Heart left ventricle (tissue), 16 donors: Measurements from ENCODE around the gene ASF1B. TPM values are rescaled to one million over a fixed set of nuclear protein-coding genes. Genes with fewer than 3 reads are reported as not detected.

Source experiments
- ATAC-seq, 4 donors: fragments of 200-7000 bp; cut with Tn5 transposase; one replicate each; pipeline ENCODE4 v1.9.1; 2020 to 2022; ENCODE audit warnings: moderate library complexity in 4 of 4, mild to moderate bottlenecking in 3 of 4, moderate number of reproducible peaks in 1 of 4
- DNase-seq, 5 donors: peaks; one replicate each; pipeline ENCODE4 v3.0.0-alpha.2; 2020
- H3K27ac ChIP-seq, 12 donors: fragments of 200-600 bp; sonication (generic) in 4 of 12; one replicate each; pipeline versions ENCODE4 v1.5.0 to v1.8.0; 2016 to 2022; ENCODE audit warnings: mild to moderate bottlenecking in 2 of 12
- H3K27me3 ChIP-seq, 9 donors: fragments of 200-600 bp; sonication (generic) in 2 of 9; one replicate each; pipeline versions ENCODE4 v1.5.1 to v1.8.0; 2016 to 2022; ENCODE audit warnings: mild to moderate bottlenecking in 3 of 9
- H3K36me3 ChIP-seq, 9 donors: fragments of 200-600 bp; sonication (generic) in 2 of 9; one replicate each; pipeline versions ENCODE4 v1.5.0 to v1.8.0; 2018 to 2022; ENCODE audit warnings: mild to moderate bottlenecking in 2 of 9
- H3K4me1 ChIP-seq, 12 donors: fragments of 200-600 bp; sonication (generic) in 4 of 12; one replicate each; pipeline versions ENCODE4 v1.5.0 to v1.8.0; 2016 to 2022; ENCODE audit warnings: mild to moderate bottlenecking in 3 of 12
- H3K4me3 ChIP-seq, 12 donors: fragments of 200-600 bp; sonication (generic) in 4 of 12; one replicate each; pipeline versions ENCODE4 v1.5.0 to v1.8.0; 2017 to 2022; ENCODE audit warnings: mild to moderate bottlenecking in 9 of 12, moderate library complexity in 4 of 12
- H3K9me3 ChIP-seq, 12 donors: fragments of 200-600 bp; sonication (generic) in 4 of 12; one replicate each; pipeline versions ENCODE4 v1.5.0 to v1.8.0; 2016 to 2022; ENCODE audit warnings: mild to moderate bottlenecking in 1 of 12
- CTCF ChIP-seq, 12 donors: fragments of 200-600 bp; sonication (generic) in 4 of 12; IDR thresholded peaks; one replicate each; pipeline versions ENCODE4 v1.5.0 to v1.8.0; 2018 to 2022; ENCODE audit warnings: antibody characterized with exemption in 12 of 12, mild to moderate bottlenecking in 5 of 12
- POLR2A ChIP-seq, 2 donors: fragments of 450-650 bp; IDR thresholded peaks; one replicate each; pipeline ENCODE4 v1.6.1; 2017; ENCODE audit warnings: antibody characterized with exemption in 2 of 2, mild to moderate bottlenecking in 2 of 2, moderate library complexity in 2 of 2
- WGBS, 4 donors: extraction: QIAGEN DNeasy Blood & Tissue Kit in 2 of 4; methylation state at CpG; one replicate each; pipeline versions ENCODE4 v1.1.5 to v1.1.7; 2013 to 2018; 5-methylcytosine and 5-hydroxymethylcytosine counted together
- intact Hi-C, 10 donors: fragments of 100-400 bp; cut with DNase I; formaldehyde crosslinking; loops; one replicate each; pipeline versions ENCODE4 v1.11.1 to v1.14.2; 2022
- polyA plus RNA-seq, 2 donors: library from polyadenylated mRNA; stranded (reverse); fragments of 200-250 nt; gene quantifications; one replicate each; pipeline ENCODE4 v1.2.3, GENCODE V29; 2013
- total RNA-seq, 9 donors: library from RNA; depleted of rRNA in 2 of 9; stranded (reverse); fragments of >200 nt in 2 of 9; fragmentation: NEBNext Ultra II Directional in 3 of 9; extraction: Animal tissue kit (Norgen Biotek cat#: 25700) in 3 of 9; gene quantifications; one replicate each; pipeline versions ENCODE4 v1.1.0 to v1.2.4, GENCODE V29; 2016 to 2023
- donor health status: ischemic (EF 13 %, LVEDD 7.1; RV severe dilation, severe dysfunction).
- donor health status: healthy with polysubstance abuse.
- donor health status: DM: no; HTN: yes; CAD: no.
- donor health status: DM: no; HTN: no; CAD: no.
- donor health status: ischemic (EF 25% LVEDD 6.9; RV normal size, moderate dysfunction).
- donor health status: ischemic (EF 25% LVEDD 5.7; RV mildly dilated, moderate dysfunction).
- donor health status: healthy.
- donor health status: DM: yes; HTN: yes; CAD: no.
- donor health status: ischemic (EF 35%, LVEDD 5.7; RV mildly dilated, moderate dysfunction).
- donor health status: nonischemic (EF 11% LVEDD 7.7; RV severe dilation, severe dysfunction).
- donor health status: DM: yes; HTN: yes; CAD: no.
- donor health status: PGD.
- donor health status: ischemic (EF 29% LVEDD 5.4; RV normal size, mild dysfunction).
- donor health status: nonischemic (EF 23%, LVEDD 6.1; RV moderate dilation, normal function).

ASF1B gene
- total and polyA plus RNA-seq, 11 donors = 0.19 to 7.0 (median 0.91) TPM

GRCh38 chr19:14105680-14106079 lies 30.7 kb downstream of the ASF1B start:
- Histone ChIP-seq H3K4me3 (no peak overlapping the region), H3K9me3 (no peaks in the 10 kb centered on the region), H3K27me3 (no peaks in the 10 kb centered on the region), H3K36me3 (peaks cover 0 to 81% (median 58%) of the 10 kb centered on the region in 9 donors), H3K4me1 (peaks cover 0 to 62% (median 17%) of the 10 kb centered on the region in 12 donors), H3K27ac (peak overlapping the region in 6 of 12 donors; percentile 85 to 97 (median 93))
- ATAC-seq (no peak), DNase-seq (peak in 1 of 5 donors; percentile 57)
- intact Hi-C loops = no loop called here
- WGBS, 4 donors = 87 to 92% (median 90%) methylated on average over 8 of the region's 8 CpGs
- no peak for TF ChIP-seq POLR2A (IDR thresholded peaks at IDR 0.05)
- no peak for TF ChIP-seq CTCF (IDR thresholded peaks at IDR 0.05)

- ATAC-seq (peak in 3 of 4 donors; percentile 2 to 31 (median 6)), DNase-seq (peak in 3 of 5 donors; percentile 56 to 73 (median 57))
- H3K9me3 ChIP-seq = no peaks in the 10 kb centered on the region
- H3K27ac ChIP-seq = peak overlapping the region in 7 of 12 donors; percentile 4 to 56 (median 28)
- TF ChIP-seq POLR2A (IDR thresholded peaks at IDR 0.05) (no peak), CTCF (IDR thresholded peaks at IDR 0.05) (no peak)
- 55 to 76% (median 68%) methylated on average over 1 of the region's 1 CpG; no CpG with 5 or more reads in 1 of the 4 donors for WGBS, 4 donors
- no peak overlapping the region for H3K4me3 ChIP-seq
- intact Hi-C loops = no loop called here
- peaks cover 0 to 97% (median 82%) of the 10 kb centered on the region in 9 donors for H3K36me3 ChIP-seq
- peaks cover 0 to 44% (median 17%) of the 10 kb centered on the region in 12 donors for H3K4me1 ChIP-seq
- H3K27me3 ChIP-seq = no peaks in the 10 kb centered on the region
These were observed 33.1 kb downstream of the ASF1B start for GRCh38 chr19:14103310-14103709.

GRCh38 chr19:14102756-14103155 lies 33.6 kb downstream of the ASF1B start:
- Histone ChIP-seq H3K27me3 (no peaks in the 10 kb centered on the region), H3K27ac (peak overlapping the region in 7 of 12 donors; percentile 4 to 56 (median 29)), H3K4me3 (no peak overlapping the region), H3K9me3 (no peaks in the 10 kb centered on the region), H3K4me1 (peaks cover 0 to 39% (median 12%) of the 10 kb centered on the region in 12 donors), H3K36me3 (peaks cover 0 to 97% (median 87%) of the 10 kb centered on the region in 9 donors)
- intact Hi-C loops = no loop called here
- ATAC-seq = no peak
- no peak for TF ChIP-seq CTCF (IDR thresholded peaks at IDR 0.05)
- 85 to 92% (median 87%) methylated on average over 10 of the region's 10 CpGs for WGBS, 4 donors
- DNase-seq = peak in 1 of 5 donors; percentile 32

GRCh38 chr19:14102102-14102696 lies 34.2 kb downstream of the ASF1B start:
- TF ChIP-seq POLR2A (IDR thresholded peaks at IDR 0.05) (no peak), CTCF (IDR thresholded peaks at IDR 0.05) (no peak)
- Histone ChIP-seq H3K9me3 (no peaks in the 10 kb centered on the region), H3K27ac (peak overlapping the region in 7 of 12 donors; percentile 4 to 56 (median 29)), H3K36me3 (peaks cover 0 to 100% (median 93%) of the 10 kb centered on the region in 9 donors), H3K27me3 (no peaks in the 10 kb centered on the region), H3K4me1 (peaks cover 0 to 33% (median 8%) of the 10 kb centered on the region in 12 donors), H3K4me3 (no peak overlapping the region)
- DNase-seq (peak in 1 of 5 donors; percentile 35), ATAC-seq (peak in 1 of 4 donors; percentile 4)
- WGBS, 4 donors = 50 to 61% (median 53%) methylated on average over 10 to 11 of the region's 11 CpGs
- intact Hi-C loops = no loop called here
